HuH-7.5 (cell line): Measurements from ENCODE around the gene CACNB4.
"Not testable (repeated sequence)": the region's sequence is repeated elsewhere in the genome, so short reads cannot be mapped to it uniquely, and the experiment has no call there.

ENCODE experiments used
- DNase-seq: peaks from one replicate; pipeline ENCODE4 v3.0.0; 2011; ENCODE audit warnings: low spot score

The CACNB4 gene

DNA sequence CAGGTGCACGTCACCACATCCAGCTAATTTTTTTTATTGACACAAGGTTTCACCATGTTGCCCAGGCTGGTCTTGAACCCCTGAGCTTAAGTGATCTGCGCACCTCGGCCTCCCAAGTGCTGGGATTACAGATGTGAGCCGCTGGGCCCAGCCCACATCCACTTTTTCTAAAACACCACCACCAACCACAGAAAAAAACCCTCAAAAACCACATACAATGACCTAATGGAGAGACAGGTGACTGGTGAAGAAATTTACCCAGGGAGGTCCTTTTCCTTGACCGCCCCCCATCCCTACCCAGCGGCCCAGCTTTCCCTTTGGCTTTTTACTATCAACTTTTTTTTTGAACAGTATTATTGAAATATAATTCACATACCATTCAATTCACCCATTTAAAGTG is 47.9 kb downstream of the CACNB4 start:
- no peak for DNase-seq

DNA sequence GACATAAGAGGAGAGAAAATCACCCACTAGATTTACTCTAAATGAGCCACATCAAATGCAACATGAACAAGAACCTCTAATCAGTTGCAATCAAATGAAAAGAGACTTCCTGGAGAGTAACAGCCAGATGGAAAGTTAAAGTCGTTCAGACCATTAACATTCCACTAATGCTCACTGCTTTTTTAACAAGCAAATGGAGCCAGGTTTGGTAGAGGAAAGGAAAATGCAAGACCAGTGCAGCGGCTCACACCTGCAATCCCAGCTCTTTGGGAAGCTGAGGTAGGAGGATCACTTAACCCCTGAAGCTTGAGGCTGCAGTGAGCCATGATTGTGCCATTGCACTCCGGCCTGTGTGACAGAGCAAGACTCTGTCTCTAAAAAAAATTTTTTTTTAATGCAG is 48.5 kb downstream of the CACNB4 start:
- no peak for DNase-seq

DNA sequence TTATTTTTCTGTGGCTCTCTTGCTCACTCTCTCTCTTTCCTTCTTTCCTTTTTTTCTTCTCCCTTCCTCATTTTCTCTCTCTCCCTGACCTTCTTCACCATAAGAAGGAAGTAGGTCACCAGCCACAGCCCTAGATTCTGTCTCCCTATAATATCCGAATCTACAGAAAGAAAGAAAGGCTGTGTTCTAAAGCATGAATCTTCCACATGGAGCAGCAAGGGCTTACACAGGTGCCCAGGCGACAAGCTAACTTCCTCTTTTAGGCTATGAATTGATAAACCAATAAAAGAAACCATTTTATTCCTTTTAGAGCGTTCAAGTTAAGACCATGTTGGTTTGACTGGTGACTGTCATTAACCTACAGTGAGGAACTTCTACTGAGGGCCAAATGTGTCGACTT is 49.3 kb downstream of the CACNB4 start:
- DNase-seq: no peak

DNA sequence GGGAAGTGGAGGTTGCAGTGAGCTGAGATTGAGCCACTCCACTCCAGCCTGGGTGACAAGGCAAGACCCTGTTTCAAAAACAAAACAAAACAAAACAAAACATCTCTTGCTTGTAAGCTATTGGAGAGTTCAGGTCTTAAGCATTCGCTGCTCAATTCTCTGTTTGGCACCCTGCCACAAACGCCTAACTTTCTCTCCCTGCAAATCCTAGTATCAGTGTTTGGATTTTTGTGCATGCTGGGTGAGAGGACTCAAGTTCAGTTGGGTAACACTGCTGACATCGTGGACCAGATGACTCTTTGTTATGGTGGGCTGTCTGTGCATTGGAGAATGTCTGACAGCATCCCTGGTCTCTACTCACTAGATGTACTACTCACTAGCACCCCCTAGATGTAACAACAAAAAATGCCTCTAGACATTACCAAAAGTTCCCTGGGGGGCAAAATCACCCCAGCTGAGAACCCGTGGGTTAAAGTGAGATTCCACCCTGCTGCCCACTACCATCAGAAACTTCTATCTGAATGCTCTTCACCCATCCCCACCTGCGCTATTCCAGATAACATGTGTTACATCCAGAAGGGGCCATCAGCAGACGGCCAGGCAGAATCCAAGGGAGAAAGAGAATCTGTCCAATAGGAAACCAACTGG is 50.9 kb downstream of the CACNB4 start:
- DNase-seq: peak; percentile 33

GRCh38 chr2:152046940-152047339 is 51.9 kb downstream of the CACNB4 start:
- DNase-seq: no peak

DNA sequence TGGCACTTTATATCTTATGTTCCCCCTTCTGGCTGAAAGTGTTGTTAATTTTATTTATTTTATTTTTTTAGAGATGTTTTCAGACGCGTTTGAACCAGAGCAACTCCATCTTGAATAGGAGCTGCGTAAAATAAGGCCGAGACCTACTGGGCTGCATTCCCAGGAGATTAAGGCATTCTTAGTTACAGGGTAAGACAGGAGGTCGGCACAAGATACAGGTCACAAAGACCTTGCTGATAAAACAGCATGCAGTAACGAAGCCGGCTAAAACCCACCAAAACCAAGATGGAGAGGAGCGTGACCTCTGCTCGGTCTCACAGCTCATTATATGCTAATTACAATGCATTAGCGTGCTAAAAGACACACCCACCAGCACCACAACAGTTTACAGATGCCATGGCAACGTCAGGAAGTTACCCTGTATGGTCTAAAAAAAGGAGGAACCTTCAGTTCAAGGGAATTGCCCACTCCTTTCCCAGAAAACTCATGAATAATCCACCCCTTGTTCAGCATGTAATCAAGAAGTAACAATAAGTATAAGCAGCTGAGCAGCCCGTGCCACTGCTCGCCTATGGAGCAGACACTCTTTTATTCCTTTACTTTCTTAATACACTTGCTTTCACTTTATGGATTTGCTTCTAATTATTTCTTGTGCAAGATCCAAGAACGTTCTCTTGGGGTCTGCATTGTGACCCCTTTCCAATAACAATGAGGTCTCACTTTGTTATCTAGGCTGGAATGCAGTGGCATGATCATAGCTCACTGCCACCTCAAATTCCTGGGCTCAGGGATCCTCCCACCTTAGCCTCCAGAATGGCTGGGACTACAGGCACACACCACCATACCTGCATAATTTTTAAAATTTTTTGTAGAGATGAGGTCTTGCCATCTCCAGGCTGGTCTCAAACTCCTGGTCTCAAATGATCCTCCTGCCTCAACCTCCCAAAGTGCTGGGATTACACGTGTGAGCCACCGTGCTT is 55.9 kb downstream of the CACNB4 start:
- no peak for DNase-seq

- no peak for DNase-seq
These were observed 60.3 kb downstream of the CACNB4 start for GRCh38 chr2:152038441-152038958.

- no peak for DNase-seq
These were observed 61.0 kb downstream of the CACNB4 start for GRCh38 chr2:152037743-152038435.

DNA sequence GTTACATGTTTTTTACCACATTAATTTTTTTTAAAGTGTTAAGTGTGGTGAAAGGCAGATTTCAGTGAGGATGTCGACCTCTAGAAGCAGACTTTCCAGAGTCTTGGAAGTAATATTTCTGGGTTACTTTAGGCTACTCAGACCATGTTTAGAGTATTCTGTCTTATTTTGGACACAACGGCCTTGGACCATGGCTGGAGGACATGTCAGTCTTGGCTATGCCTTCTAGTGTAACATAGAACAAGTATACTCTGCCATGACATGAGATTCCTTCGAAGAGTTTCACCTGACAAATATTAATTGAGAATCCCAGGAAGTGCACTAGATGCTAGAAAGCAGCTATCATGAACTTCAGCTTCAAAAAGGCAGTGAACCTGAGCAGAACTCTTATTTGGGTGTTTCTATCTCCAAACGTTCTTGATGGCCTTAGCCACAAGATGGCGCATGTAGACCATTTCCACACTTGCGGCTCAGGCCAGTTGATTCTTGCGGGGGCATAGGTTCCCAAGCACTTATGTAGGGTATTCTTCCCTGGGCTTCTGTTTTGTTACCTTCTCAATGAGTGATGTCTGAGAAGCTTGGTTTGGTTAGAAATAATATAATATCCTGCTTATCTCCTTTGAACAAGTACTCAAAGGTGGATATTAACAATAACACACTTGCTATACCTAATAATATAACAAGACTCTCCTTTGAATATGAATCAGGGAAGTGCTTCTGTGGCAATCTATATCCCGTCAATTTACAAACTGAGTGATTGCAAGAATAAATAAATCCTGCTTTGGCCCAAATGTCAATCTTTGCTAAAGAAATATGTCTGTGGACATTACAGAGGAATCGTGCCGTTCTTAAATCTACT is 62.0 kb downstream of the CACNB4 start:
- peak; percentile 49 for DNase-seq

- DNase-seq: no peak
These were observed 64.5 kb downstream of the CACNB4 start for GRCh38 chr2:152034257-152034801.

GRCh38 chr2:152033011-152033925 is 65.6 kb downstream of the CACNB4 start:
- no peak for DNase-seq

DNA sequence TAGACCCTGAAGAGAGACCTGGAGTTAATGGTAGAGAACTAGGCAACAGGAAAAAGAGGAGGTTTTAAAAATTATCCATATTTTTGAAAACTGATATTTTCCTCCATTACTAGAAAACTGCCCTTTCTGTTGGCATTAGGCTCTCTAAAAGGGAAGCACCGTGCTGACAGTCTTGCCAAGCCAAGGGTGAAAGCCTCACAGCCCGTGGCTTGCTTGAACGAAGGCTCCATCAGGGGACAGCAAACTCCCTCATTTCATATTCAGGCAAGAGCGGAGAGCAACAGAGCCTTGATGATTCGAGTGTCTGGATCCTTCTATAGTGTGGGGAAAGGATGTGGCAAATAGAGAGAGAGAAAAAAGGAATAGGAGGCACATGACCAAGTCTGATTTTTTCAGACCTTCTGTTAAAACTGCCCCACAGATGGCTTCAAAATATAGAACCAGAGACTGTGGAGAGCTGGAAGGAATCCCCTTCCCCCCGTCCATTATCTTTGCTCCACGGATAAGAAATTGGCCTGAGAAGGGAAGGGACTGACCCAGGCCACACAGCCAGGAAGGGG is 67.0 kb downstream of the CACNB4 start:
- DNase-seq: no peak

DNA sequence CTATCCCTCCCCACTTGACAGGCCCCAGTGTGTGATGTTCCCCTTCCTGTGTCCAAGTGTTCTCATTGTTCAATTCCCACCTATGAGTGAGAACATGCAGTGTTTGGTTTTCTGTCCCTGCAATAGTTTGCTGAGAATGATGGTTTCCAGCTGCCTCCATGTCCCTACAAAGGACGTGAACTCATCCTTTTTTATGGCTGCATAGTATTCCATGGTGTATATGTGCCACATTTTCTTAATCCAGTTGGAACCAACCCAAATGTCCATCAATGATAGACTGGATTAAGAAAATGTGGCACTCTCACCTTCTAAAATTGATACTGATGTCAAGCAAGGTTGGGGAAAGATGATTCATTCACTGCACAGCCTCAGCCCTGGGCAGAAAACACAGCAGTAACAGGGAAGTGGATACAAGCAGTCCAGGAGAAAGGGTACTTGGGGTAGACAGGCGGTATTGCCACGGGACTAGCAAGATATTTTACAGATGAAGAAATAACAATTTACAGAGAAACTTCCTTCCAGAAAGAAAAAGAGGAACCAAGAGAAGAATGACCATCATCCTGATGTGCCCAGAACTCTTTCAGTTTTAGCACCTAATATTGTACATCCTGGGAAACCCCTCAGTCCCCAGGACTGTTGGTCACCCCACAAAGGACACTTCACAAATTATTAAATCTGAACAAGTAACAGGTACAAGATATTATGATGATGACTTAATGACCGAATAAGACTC is 68.1 kb downstream of the CACNB4 start:
- not testable (repeated sequence) for DNase-seq

DNA sequence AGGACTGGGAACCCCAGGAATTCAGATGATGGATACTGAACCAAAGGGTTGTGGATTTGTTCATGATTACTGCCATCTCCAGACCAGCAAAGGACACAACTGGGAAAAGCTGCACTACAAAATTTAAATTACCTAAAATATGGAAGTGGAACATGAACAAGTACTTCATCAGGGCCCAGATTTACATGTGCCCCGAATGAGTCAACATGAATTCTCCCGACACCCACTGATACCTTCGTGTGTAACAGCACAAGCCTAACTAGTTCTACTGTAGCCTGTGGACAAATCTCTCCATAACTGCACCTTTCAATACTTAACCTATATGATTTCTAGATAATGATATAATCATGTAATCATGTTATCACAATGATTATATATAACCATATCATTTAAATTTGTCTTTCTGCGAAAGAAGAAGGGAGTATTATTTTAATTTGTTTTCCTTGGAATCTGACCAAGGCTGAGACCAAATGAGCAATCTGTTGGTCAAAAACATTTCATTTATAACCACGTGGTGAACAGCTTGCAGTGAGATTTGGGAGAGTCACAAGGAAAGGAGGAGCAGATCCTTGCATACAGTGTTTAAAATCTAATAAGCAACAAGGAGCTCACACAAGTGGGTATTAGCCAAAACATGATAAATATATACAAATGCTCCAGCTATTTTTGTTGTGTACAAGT is 70.5 kb downstream of the CACNB4 start:
- DNase-seq: no peak

DNA sequence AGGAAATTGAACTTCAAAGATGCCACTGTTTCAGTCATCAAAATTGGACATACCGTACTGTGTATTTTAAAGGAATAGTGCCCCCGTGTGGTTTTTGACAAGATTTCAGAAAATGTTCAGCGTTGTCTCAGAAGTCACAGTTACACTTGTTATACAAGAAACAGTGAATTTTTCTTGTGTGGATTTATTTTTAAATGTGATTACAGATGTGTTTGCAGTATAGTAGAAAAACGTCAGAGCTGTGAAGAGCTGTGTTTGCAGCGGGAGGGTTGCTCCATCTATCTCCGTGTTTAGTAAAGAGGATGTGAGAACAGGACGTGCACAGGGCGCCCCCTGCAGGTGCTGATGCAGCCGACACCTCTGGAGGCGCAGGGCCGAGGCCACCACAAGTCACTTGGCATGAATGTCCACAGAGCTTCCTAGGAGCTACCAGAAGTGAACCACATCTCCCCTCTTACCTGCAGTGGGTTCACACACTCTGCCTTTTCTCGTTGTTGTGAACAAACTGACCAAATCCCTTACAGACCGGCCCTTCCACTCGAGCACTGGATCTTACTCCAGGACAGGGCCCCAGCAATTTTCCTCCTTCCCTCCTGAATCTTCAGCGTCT is 73.1 kb downstream of the CACNB4 start:
- DNase-seq: peak; percentile 43

- DNase-seq: no peak
These were observed 74.4 kb downstream of the CACNB4 start for GRCh38 chr2:152024477-152024876.

GRCh38 chr2:152022090-152022489 is 76.8 kb downstream of the CACNB4 start:
- no peak for DNase-seq

- DNase-seq: not testable (repeated sequence)
These were observed 77.8 kb downstream of the CACNB4 start for GRCh38 chr2:152021001-152021400.
